GM19240 (cell line): ENCODE data around the gene TIFAB.

Experiments used
- DNase-seq: peaks from one replicate; pipeline ENCODE4 v3.0.0; 2011; ENCODE audit warnings: low spot score; ENCODE audit not compliant: insufficient read length

TIFAB gene

GRCh38 chr5:135460246-135461033, 8.3 kb upstream of the TIFAB start:
- DNase-seq = no peak

- DNase-seq = no peak
Measured at GRCh38 chr5:135458921-135459331, 6.8 kb upstream of the TIFAB start.

- DNase-seq = no peak
Measured at GRCh38 chr5:135458356-135458755, 6.2 kb upstream of the TIFAB start.

GRCh38 chr5:135457424-135458071, 5.4 kb upstream of the TIFAB start:
- peak; percentile 73 for DNase-seq

GRCh38 chr5:135456238-135457099, 4.3 kb upstream of the TIFAB start:
- no peak for DNase-seq

- DNase-seq = no peak
Measured at GRCh38 chr5:135455876-135456237, 3.7 kb upstream of the TIFAB start.

- no peak for DNase-seq
Measured at GRCh38 chr5:135454946-135455345, 2.8 kb upstream of the TIFAB start.

- no peak for DNase-seq
Measured at GRCh38 chr5:135453613-135454012, 1.5 kb upstream of the TIFAB start.

GRCh38 chr5:135451581-135452320, 400 bp downstream of the TIFAB start:
- DNase-seq = no peak

GRCh38 chr5:135450952-135451351, 1.2 kb downstream of the TIFAB start:
- no peak for DNase-seq

GRCh38 chr5:135450336-135450735, 1.8 kb downstream of the TIFAB start:
- no peak for DNase-seq

GRCh38 chr5:135449644-135450043, 2.5 kb downstream of the TIFAB start:
- DNase-seq = no peak

GRCh38 chr5:135448791-135449507, 3.2 kb downstream of the TIFAB start:
- no peak for DNase-seq

GRCh38 chr5:135448071-135448739, 3.9 kb downstream of the TIFAB start:
- DNase-seq = no peak

- no peak for DNase-seq
Measured at GRCh38 chr5:135447298-135447929, 4.7 kb downstream of the TIFAB start, which contains the start of gene DCANP1. DCANP1 (minus strand) TSS chr5:135447348; CDS start chr5:135447108, 240 bp downstream.

- no peak for DNase-seq
Measured at GRCh38 chr5:135446615-135447014, 5.5 kb downstream of the TIFAB start.

GRCh38 chr5:135446206-135446605, 5.9 kb downstream of the TIFAB start:
- DNase-seq = no peak

- DNase-seq = no peak
Measured at GRCh38 chr5:135445306-135445985, 6.7 kb downstream of the TIFAB start.

GRCh38 chr5:135444881-135445280, 7.3 kb downstream of the TIFAB start:
- DNase-seq = no peak
